Measurements from ENCODE around the gene RBMS3. TPM values are rescaled to one million over a fixed set of nuclear protein-coding genes. Genes with fewer than 3 reads are reported as not detected.
"Not testable (repeated sequence)": the region's sequence is repeated elsewhere in the genome, so short reads cannot be mapped to it uniquely, and the experiment has no call there.

Gene RBMS3
- total and polyA plus RNA-seq, 4 donors: 29.1 to 86.7 (median 58.1) TPM

- Histone ChIP-seq H3K27ac (ENCODE audit: low read depth, low read length) (no peak overlapping the region), H3K4me3 (ENCODE audit: low read depth, low read length) (no peak overlapping the region), H3K4me1 (ENCODE audit: control insufficient read depth, insufficient read depth, low read length) (no peaks in the 10 kb centered on the region), H3K9me3 (ENCODE audit: control insufficient read depth, insufficient read depth, low read length) (no peaks in the 10 kb centered on the region), H3K27me3 (ENCODE audit: control insufficient read depth, insufficient read depth, low read length) (no peaks in the 10 kb centered on the region), H3K36me3 (ENCODE audit: control insufficient read depth, insufficient read depth, low read length) (no peaks in the 10 kb centered on the region)
- DNase-seq (ENCODE audit: low read depth in 4 of 6, low spot score in 6 of 6): no peak
- WGBS (ENCODE audit: insufficient coverage): no CpG with 5 or more reads among the region's 1 CpG
Observed at GRCh38 chr3:30034246-30034991, 753.5 kb downstream of the RBMS3 start.

- Histone ChIP-seq H3K27ac (ENCODE audit: low read depth, low read length) (no peak overlapping the region), H3K36me3 (ENCODE audit: control insufficient read depth, insufficient read depth, low read length) (no peaks in the 10 kb centered on the region), H3K9me3 (ENCODE audit: control insufficient read depth, insufficient read depth, low read length) (no peaks in the 10 kb centered on the region), H3K27me3 (ENCODE audit: control insufficient read depth, insufficient read depth, low read length) (no peaks in the 10 kb centered on the region), H3K4me1 (ENCODE audit: control insufficient read depth, insufficient read depth, low read length) (no peaks in the 10 kb centered on the region), H3K4me3 (ENCODE audit: low read depth, low read length) (no peak overlapping the region)
- no CpG with 5 or more reads among the region's 4 CpGs for whole genome bisulfite sequencing (ENCODE audit: insufficient coverage)
- DNase-seq (ENCODE audit: low read depth in 4 of 6, low spot score in 6 of 6): no peak
Observed at GRCh38 chr3:30035935-30036567, 755.2 kb downstream of the RBMS3 start.

GRCh38 chr3:30040126-30040525 is 759.3 kb downstream of the RBMS3 start:
- Histone ChIP-seq H3K9me3 (ENCODE audit: control insufficient read depth, insufficient read depth, low read length) (no peaks in the 10 kb centered on the region), H3K36me3 (ENCODE audit: control insufficient read depth, insufficient read depth, low read length) (no peaks in the 10 kb centered on the region), H3K27ac (ENCODE audit: low read depth, low read length) (no peak overlapping the region), H3K4me3 (ENCODE audit: low read depth, low read length) (no peak overlapping the region), H3K4me1 (ENCODE audit: control insufficient read depth, insufficient read depth, low read length) (no peaks in the 10 kb centered on the region), H3K27me3 (ENCODE audit: control insufficient read depth, insufficient read depth, low read length) (no peaks in the 10 kb centered on the region)
- no peak for DNase-seq (ENCODE audit: low read depth in 4 of 6, low spot score in 6 of 6)
- WGBS (ENCODE audit: insufficient coverage): 100% methylated on average over 1 of the region's 4 CpGs

- H3K9me3 ChIP-seq (ENCODE audit: control insufficient read depth, insufficient read depth, low read length); H3K27me3 ChIP-seq (ENCODE audit: control insufficient read depth, insufficient read depth, low read length); H3K36me3 ChIP-seq (ENCODE audit: control insufficient read depth, insufficient read depth, low read length); H3K4me1 ChIP-seq (ENCODE audit: control insufficient read depth, insufficient read depth, low read length); H3K27ac ChIP-seq (ENCODE audit: low read depth, low read length); H3K4me3 ChIP-seq (ENCODE audit: low read depth, low read length); DNase-seq (ENCODE audit: low read depth in 4 of 6, low spot score in 6 of 6): not testable (repeated sequence)
- WGBS (ENCODE audit: insufficient coverage): no CpG with 5 or more reads among the region's 3 CpGs
Observed at GRCh38 chr3:30041481-30041880, 760.6 kb downstream of the RBMS3 start.

GRCh38 chr3:30042274-30042859 is 761.5 kb downstream of the RBMS3 start:
- Histone ChIP-seq H3K27ac (ENCODE audit: low read depth, low read length) (no peak overlapping the region), H3K4me3 (ENCODE audit: low read depth, low read length) (no peak overlapping the region), H3K27me3 (ENCODE audit: control insufficient read depth, insufficient read depth, low read length) (no peaks in the 10 kb centered on the region), H3K4me1 (ENCODE audit: control insufficient read depth, insufficient read depth, low read length) (no peaks in the 10 kb centered on the region), H3K9me3 (ENCODE audit: control insufficient read depth, insufficient read depth, low read length) (no peaks in the 10 kb centered on the region), H3K36me3 (ENCODE audit: control insufficient read depth, insufficient read depth, low read length) (no peaks in the 10 kb centered on the region)
- peak; percentile 49 to 95 (median 68) for DNase-seq (ENCODE audit: low read depth in 4 of 6, low spot score in 6 of 6)
- WGBS (ENCODE audit: insufficient coverage): no CpG with 5 or more reads among the region's 4 CpGs

GRCh38 chr3:30042916-30043555 is 762.2 kb downstream of the RBMS3 start:
- no peaks in the 10 kb centered on the region for H3K4me1 ChIP-seq (ENCODE audit: control insufficient read depth, insufficient read depth, low read length)
- WGBS (ENCODE audit: insufficient coverage): 94% methylated on average over 2 of the region's 3 CpGs
- H3K27ac ChIP-seq (ENCODE audit: low read depth, low read length): no peak overlapping the region
- no peak overlapping the region for H3K4me3 ChIP-seq (ENCODE audit: low read depth, low read length)
- H3K36me3 ChIP-seq (ENCODE audit: control insufficient read depth, insufficient read depth, low read length): no peaks in the 10 kb centered on the region
- DNase-seq (ENCODE audit: low read depth in 4 of 6, low spot score in 6 of 6): peak in 2 of 6 donors; percentile 14 to 37
- no peaks in the 10 kb centered on the region for H3K9me3 ChIP-seq (ENCODE audit: control insufficient read depth, insufficient read depth, low read length)
- H3K27me3 ChIP-seq (ENCODE audit: control insufficient read depth, insufficient read depth, low read length): no peaks in the 10 kb centered on the region

- WGBS (ENCODE audit: insufficient coverage): 55% methylated on average over 1 of the region's 4 CpGs
- no peaks in the 10 kb centered on the region for H3K4me1 ChIP-seq (ENCODE audit: control insufficient read depth, insufficient read depth, low read length)
- H3K27me3 ChIP-seq (ENCODE audit: control insufficient read depth, insufficient read depth, low read length): no peaks in the 10 kb centered on the region
- no peak overlapping the region for H3K4me3 ChIP-seq (ENCODE audit: low read depth, low read length)
- DNase-seq (ENCODE audit: low read depth in 4 of 6, low spot score in 6 of 6): no peak
- no peaks in the 10 kb centered on the region for H3K9me3 ChIP-seq (ENCODE audit: control insufficient read depth, insufficient read depth, low read length)
- H3K36me3 ChIP-seq (ENCODE audit: control insufficient read depth, insufficient read depth, low read length): no peaks in the 10 kb centered on the region
- H3K27ac ChIP-seq (ENCODE audit: low read depth, low read length): no peak overlapping the region
Observed at GRCh38 chr3:30044515-30044914, 763.6 kb downstream of the RBMS3 start.

- WGBS (ENCODE audit: insufficient coverage): 83% methylated on average over 1 of the region's 3 CpGs
- Histone ChIP-seq H3K9me3 (ENCODE audit: control insufficient read depth, insufficient read depth, low read length) (peaks cover 1% of the 10 kb centered on the region), H3K4me1 (ENCODE audit: control insufficient read depth, insufficient read depth, low read length) (no peaks in the 10 kb centered on the region), H3K4me3 (ENCODE audit: low read depth, low read length) (no peak overlapping the region), H3K27me3 (ENCODE audit: control insufficient read depth, insufficient read depth, low read length) (no peaks in the 10 kb centered on the region), H3K36me3 (ENCODE audit: control insufficient read depth, insufficient read depth, low read length) (no peaks in the 10 kb centered on the region), H3K27ac (ENCODE audit: low read depth, low read length) (no peak overlapping the region)
- DNase-seq (ENCODE audit: low read depth in 4 of 6, low spot score in 6 of 6): no peak
Observed at GRCh38 chr3:30048431-30048830, 767.6 kb downstream of the RBMS3 start.

- H3K36me3 ChIP-seq (ENCODE audit: control insufficient read depth, insufficient read depth, low read length); DNase-seq (ENCODE audit: low read depth in 4 of 6, low spot score in 6 of 6); H3K9me3 ChIP-seq (ENCODE audit: control insufficient read depth, insufficient read depth, low read length); H3K27ac ChIP-seq (ENCODE audit: low read depth, low read length); H3K4me3 ChIP-seq (ENCODE audit: low read depth, low read length); H3K27me3 ChIP-seq (ENCODE audit: control insufficient read depth, insufficient read depth, low read length); H3K4me1 ChIP-seq (ENCODE audit: control insufficient read depth, insufficient read depth, low read length): not testable (repeated sequence)
- 95% methylated on average over 7 of the region's 9 CpGs for WGBS (ENCODE audit: insufficient coverage)
Observed at GRCh38 chr3:30050116-30050515, 769.2 kb downstream of the RBMS3 start.

All from spinal cord (tissue), 10 donors.